Effector memory CD8-positive, alpha-beta T cell (primary cell): ENCODE results near the gene SMARCA2.
A peak's percentile ranks its signal among the peaks of the same experiment; 100 is the strongest.
"Not testable (repeated sequence)": the region's sequence is repeated elsewhere in the genome, so short reads cannot be mapped to it uniquely, and the experiment has no call there.

ENCODE experiments used
- ATAC-seq: fragments of 150-1000 bp; cut with Tn5 transposase; replicated peaks from 2 replicates; pipeline ENCODE4 v1.10.0; 2021; ENCODE audit warnings: mild to moderate bottlenecking, moderate library complexity
- DNase-seq, 3 experiments: peaks; one replicate each; pipeline ENCODE4 v3.0.0; 2021
- H3K27ac Mint-ChIP-seq, 2 donors: one replicate each; pipeline ENCODE4 v1.8.0; 2022; ENCODE audit warnings: mild to moderate bottlenecking in 2 of 2, mixed read lengths in 2 of 2, moderate library complexity in 2 of 2
- H3K27me3 Mint-ChIP-seq, 2 donors: one replicate each; pipeline ENCODE4 v1.8.0; 2022; ENCODE audit warnings: mixed read lengths in 2 of 2
- H3K36me3 Mint-ChIP-seq: one replicate; pipeline ENCODE4 v1.8.0; 2022; ENCODE audit warnings: mild to moderate bottlenecking, moderate library complexity, mixed read lengths; ENCODE audit not compliant: insufficient read depth
- H3K4me1 Mint-ChIP-seq, 2 donors: one replicate each; pipeline ENCODE4 v1.8.0; 2022; ENCODE audit warnings: low read depth in 2 of 2, mixed read lengths in 2 of 2
- H3K4me3 Mint-ChIP-seq, 2 donors: one replicate each; pipeline ENCODE4 v1.8.0; 2022; ENCODE audit warnings: mild to moderate bottlenecking in 2 of 2, mixed read lengths in 2 of 2, moderate library complexity in 2 of 2
- H3K9me3 Mint-ChIP-seq, 2 donors: one replicate each; pipeline ENCODE4 v1.8.0; 2022; ENCODE audit warnings: mixed read lengths in 2 of 2

Gene SMARCA2

DNA sequence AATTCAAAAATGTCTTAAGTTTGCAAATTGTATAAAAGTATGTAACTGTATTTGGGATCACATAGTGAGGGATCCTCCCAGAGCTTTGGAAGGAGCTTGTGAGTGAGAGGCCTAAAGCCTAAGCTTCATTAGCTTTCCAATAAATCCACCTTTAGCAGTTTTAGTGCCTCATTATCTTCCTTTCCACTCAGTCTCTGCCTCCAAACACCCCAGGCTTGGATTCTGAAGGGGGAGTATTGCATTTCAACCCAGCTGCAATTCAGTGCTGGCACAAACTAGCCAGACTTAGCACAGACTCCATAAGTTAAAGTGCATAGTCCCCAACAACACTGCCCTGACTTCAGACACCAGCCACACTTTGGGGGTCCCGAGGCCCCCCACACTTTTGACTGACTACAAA, 113.5 kb downstream of the SMARCA2 start:
- Mint-ChIP-seq H3K27me3 (no peaks in the 10 kb centered on the region), H3K9me3 (no peaks in the 10 kb centered on the region), H3K27ac (peak overlapping the region; percentile 82 to 91), H3K4me3 (no peak overlapping the region), H3K4me1 (peaks cover 44 to 59% of the 10 kb centered on the region in 2 donors), H3K36me3 (peaks cover 43% of the 10 kb centered on the region)
- DNase-seq (no peak), ATAC-seq (no peak)

DNA sequence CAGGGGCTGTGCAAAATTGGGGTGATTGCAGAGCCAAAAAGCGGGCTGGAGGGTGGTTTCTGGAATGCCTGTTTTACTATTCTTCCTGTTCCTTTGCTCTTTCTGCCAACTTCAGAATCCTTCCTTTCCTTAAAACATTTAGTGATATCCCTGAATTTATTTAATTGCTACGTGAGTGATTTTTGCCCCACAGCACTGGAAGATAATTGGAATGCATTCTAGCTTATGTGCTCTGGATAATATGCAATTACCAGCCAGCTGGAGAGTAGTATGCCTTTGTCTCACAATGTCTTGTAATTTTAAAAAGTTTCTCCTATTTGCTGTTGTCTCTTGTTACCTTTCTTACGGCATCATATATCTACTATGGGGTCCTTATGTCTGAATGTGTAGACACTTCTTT, 115.8 kb downstream of the SMARCA2 start:
- Mint-ChIP-seq H3K4me1 (peaks cover 37 to 43% of the 10 kb centered on the region in 2 donors), H3K4me3 (no peak overlapping the region), H3K9me3 (no peaks in the 10 kb centered on the region), H3K27ac (peak overlapping the region in 1 of 2 donors; percentile 63), H3K27me3 (no peaks in the 10 kb centered on the region), H3K36me3 (peaks cover 40% of the 10 kb centered on the region)
- no peak for DNase-seq
- no peak for ATAC-seq

DNA sequence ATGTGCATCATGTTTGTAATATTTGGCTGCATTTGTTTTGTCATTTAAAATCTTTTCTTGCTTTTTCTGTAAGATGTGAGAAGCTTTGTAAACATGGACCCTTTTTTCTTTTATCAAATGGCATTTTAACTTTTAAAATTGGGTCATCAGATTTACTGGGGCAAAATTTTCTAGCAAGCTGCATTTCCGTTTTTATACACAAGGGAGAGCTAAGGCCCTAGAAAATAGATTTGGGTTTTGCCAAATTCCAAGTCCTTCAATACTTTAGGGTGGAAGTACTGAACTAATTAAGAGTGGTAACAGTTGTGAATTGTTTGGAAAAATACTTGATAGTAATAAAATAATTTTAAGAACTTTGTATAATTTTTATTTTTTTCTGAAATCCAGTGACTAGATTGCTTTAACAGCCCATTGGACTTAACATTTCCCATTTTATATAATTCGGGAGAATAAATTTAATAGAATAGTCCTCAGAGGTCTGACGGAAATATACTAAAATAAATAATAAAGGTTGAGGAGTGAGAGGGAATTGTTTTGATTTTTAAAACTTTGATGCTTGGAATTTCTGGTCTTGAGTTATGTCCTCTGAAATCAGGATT, 117.4 kb downstream of the SMARCA2 start:
- H3K27ac Mint-ChIP-seq = no peak overlapping the region
- H3K27me3 Mint-ChIP-seq = no peaks in the 10 kb centered on the region
- H3K4me1 Mint-ChIP-seq = peaks cover 30 to 38% of the 10 kb centered on the region in 2 donors
- no peaks in the 10 kb centered on the region for H3K9me3 Mint-ChIP-seq
- H3K4me3 Mint-ChIP-seq = no peak overlapping the region
- DNase-seq = no peak
- ATAC-seq = no peak
- H3K36me3 Mint-ChIP-seq = peaks cover 45% of the 10 kb centered on the region

DNA sequence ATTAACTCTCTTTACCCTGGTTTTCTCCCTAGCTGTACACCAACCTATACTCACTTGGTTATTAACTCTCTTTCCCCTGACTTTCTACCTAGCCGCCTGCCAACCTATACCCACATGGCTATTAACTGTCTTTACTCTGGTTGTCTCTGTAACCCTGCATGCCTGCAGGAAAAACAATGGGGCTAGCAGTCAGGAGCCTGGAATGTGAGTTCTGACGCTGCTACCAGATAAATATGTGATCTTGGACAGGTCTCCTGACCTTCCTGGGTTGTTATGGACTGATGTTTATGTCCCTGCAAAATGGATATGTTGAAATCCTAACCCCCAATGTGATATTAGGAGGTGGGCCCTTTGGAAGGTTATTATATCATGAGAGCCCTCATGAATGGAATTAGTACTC, 119.2 kb downstream of the SMARCA2 start:
- Mint-ChIP-seq H3K4me3 (no peak overlapping the region), H3K9me3 (no peaks in the 10 kb centered on the region), H3K27me3 (no peaks in the 10 kb centered on the region), H3K4me1 (peaks cover 29 to 44% of the 10 kb centered on the region in 2 donors), H3K36me3 (peaks cover 36% of the 10 kb centered on the region), H3K27ac (no peak overlapping the region)
- DNase-seq = no peak
- ATAC-seq = no peak

DNA sequence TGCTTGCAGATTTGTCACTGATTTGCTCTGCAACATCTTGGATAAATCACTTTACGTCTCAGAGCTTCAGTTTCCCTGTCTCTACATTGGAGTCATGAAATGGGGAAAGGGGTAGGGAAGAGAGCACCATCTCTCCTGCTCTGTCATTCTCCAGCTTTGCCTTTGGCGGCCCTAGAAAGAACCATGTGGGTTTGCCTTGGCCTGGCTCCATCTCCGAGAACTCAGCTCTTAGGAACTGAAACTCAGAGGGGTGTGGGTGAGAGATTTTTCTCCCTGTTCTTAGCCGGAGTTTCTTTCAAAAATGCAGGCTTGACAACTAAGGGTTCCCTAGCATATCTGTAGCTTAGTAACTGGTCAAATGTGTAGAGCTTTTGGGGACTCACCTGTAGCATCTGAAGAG, 123.5 kb downstream of the SMARCA2 start:
- peaks cover 30 to 56% of the 10 kb centered on the region in 2 donors for H3K4me1 Mint-ChIP-seq
- DNase-seq (no peak), ATAC-seq (no peak)
- H3K27ac Mint-ChIP-seq = peak overlapping the region; percentile 28 to 53
- no peak overlapping the region for H3K4me3 Mint-ChIP-seq
- no peaks in the 10 kb centered on the region for H3K9me3 Mint-ChIP-seq
- no peaks in the 10 kb centered on the region for H3K27me3 Mint-ChIP-seq
- peaks cover 33% of the 10 kb centered on the region for H3K36me3 Mint-ChIP-seq

DNA sequence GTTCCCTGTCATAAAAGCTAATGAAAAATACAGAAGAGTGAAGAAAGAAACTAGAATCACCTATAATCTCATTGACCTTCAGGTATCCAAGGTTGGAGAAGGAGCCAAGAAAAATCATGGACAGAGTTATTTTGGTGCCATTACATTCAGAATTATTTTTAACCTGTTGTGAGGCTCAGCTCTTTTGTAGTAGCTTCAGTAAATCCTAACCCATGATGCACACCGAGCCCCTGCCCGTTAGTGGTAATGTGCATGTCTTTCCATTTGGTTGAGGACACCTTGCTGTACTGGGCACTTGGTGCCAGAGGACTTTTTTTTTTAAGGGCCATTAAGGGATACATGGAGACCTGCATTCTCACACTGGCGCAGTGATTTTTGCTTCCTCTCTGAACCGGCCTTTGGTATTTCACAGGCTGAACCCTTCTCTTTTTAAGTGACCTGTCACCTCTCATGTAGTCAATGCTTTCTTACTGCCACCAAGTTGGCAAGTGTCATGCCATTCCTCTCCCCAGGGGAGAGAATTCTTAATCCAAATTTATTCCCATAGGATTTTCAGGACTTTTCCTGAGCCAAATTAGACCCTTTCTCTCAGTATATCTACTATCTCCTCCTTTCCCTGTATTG, 125.6 kb downstream of the SMARCA2 start:
- ATAC-seq = no peak
- H3K36me3 Mint-ChIP-seq = peaks cover 24% of the 10 kb centered on the region
- DNase-seq = no peak
- H3K4me3 Mint-ChIP-seq = no peak overlapping the region
- peak overlapping the region in 1 of 2 donors; percentile 64 for H3K27ac Mint-ChIP-seq
- no peaks in the 10 kb centered on the region for H3K9me3 Mint-ChIP-seq
- peaks cover 40 to 68% of the 10 kb centered on the region in 2 donors for H3K4me1 Mint-ChIP-seq
- H3K27me3 Mint-ChIP-seq = no peaks in the 10 kb centered on the region

DNA sequence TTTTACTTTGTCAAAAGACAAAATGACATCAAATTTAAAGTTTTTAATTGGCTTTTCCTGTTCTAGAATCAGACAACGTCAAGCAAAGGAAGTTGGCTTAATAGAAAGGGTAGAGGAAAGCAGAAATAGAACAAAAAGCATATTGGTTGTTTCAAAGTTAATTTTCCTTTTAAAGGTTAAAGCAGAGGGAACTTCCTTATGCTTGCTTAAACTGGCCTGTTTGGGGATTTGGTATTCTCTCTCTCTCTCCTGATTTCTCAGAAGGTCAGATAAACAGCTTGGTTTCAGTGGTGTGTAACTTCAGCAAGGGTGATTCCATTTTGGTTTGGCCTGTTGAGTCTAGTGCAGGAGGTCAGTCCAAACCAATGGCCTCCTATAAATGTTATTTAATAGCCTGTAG, 127.1 kb downstream of the SMARCA2 start:
- DNase-seq (no peak), ATAC-seq (no peak)
- no peaks in the 10 kb centered on the region for H3K27me3 Mint-ChIP-seq
- H3K4me3 Mint-ChIP-seq = no peak overlapping the region
- peaks cover 17% of the 10 kb centered on the region for H3K36me3 Mint-ChIP-seq
- no peaks in the 10 kb centered on the region for H3K9me3 Mint-ChIP-seq
- H3K27ac Mint-ChIP-seq = peak overlapping the region in 1 of 2 donors; percentile 49
- peaks cover 49 to 79% of the 10 kb centered on the region in 2 donors for H3K4me1 Mint-ChIP-seq

DNA sequence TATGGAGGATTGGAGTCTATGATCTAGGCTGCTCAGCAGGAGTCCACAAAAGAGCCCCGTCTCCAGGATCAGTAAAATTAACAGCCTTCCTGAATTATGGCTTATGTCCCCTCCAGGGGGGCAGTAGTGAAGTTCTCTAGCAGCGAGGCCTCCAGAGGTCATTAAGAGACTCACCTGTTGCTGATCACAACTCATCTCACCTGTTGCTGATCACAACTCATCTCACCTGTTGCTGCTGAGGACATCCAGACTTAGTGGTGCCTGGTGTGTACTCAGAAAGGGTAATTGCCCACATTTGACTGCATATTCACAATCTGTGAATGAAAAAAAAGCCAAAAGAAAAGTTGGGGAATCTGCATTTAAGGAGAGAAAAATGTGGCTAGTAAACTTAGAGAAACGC, 129.5 kb downstream of the SMARCA2 start:
- peaks cover 44 to 65% of the 10 kb centered on the region in 2 donors for H3K4me1 Mint-ChIP-seq
- no peaks in the 10 kb centered on the region for H3K27me3 Mint-ChIP-seq
- peak overlapping the region; percentile 76 to 90 for H3K27ac Mint-ChIP-seq
- peaks cover 13% of the 10 kb centered on the region for H3K36me3 Mint-ChIP-seq
- DNase-seq (no peak), ATAC-seq (no peak)
- no peak overlapping the region for H3K4me3 Mint-ChIP-seq
- no peaks in the 10 kb centered on the region for H3K9me3 Mint-ChIP-seq

DNA sequence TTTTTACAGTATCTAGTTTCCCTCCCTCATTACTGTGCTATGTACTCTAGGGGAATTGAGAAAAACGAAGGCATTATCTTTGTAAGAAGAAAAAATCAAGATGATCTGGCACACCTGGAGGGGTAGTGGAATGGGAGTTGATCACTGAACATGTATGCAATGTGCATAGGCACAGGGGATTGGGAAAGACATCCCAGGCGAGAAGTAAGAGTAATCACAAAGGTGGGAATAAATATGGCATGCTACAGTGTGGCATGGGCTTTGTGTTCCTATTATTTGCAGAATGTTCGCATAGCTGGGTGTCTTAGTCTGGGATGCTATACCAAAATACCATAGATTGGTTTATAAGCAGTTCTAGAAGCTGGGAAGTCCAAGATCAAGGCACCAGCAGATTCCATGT, 130.6 kb downstream of the SMARCA2 start:
- Mint-ChIP-seq H3K36me3 (peaks cover 18% of the 10 kb centered on the region), H3K4me1 (peaks cover 48 to 65% of the 10 kb centered on the region in 2 donors), H3K4me3 (no peak overlapping the region), H3K27ac (peak overlapping the region; percentile 76 to 90), H3K9me3 (no peaks in the 10 kb centered on the region), H3K27me3 (no peaks in the 10 kb centered on the region)
- ATAC-seq (no peak), DNase-seq (no peak)

DNA sequence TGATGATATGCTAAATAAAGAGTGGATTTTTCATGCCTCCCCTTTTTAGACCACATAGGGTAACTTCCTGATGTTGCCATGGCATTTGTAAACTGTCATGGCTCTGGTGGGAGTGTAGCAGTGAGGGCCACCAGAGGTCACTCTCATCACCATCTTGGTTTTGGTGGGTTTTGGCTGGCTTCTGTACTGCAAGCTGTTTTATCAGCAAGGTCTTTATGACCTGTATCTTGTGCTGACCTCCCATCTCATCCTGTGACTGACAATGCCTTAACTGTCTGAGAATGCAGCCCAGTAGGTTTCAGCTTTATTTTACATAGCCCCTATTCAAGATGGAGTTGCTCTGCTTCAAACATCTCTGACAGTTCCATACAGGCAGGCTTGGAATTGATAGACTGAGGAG, 131.6 kb downstream of the SMARCA2 start:
- Mint-ChIP-seq H3K36me3 (peaks cover 15% of the 10 kb centered on the region), H3K4me1 (peaks cover 52 to 64% of the 10 kb centered on the region in 2 donors), H3K27ac (peak overlapping the region; percentile 76 to 90)
- H3K4me3 Mint-ChIP-seq, ATAC-seq, H3K9me3 Mint-ChIP-seq, DNase-seq, H3K27me3 Mint-ChIP-seq: not testable (repeated sequence)

DNA sequence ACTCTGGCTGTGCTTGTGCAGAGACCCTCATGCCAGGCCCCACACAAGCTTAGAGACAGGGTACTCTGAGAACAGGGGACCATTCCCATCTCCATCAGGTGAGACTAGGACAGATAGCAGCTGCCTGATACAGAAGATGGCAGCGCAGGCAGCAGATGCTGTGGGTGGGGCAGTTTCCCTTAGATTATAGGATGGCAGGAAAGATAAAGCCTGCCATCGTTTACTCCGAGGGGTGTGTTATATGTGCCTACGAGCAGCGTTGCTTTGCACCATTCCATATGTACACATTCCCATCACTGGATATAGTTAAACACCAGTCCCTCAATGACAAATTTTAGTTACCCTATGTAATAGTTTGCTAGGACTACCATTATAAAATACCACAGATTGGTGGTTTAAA, 135.2 kb downstream of the SMARCA2 start:
- no peak overlapping the region for H3K4me3 Mint-ChIP-seq
- no peaks in the 10 kb centered on the region for H3K9me3 Mint-ChIP-seq
- H3K27ac Mint-ChIP-seq = peak overlapping the region; percentile 20 to 55
- H3K27me3 Mint-ChIP-seq = no peaks in the 10 kb centered on the region
- ATAC-seq (no peak), DNase-seq (no peak)
- H3K36me3 Mint-ChIP-seq = peaks cover 10% of the 10 kb centered on the region
- H3K4me1 Mint-ChIP-seq = peaks cover 37 to 56% of the 10 kb centered on the region in 2 donors

DNA sequence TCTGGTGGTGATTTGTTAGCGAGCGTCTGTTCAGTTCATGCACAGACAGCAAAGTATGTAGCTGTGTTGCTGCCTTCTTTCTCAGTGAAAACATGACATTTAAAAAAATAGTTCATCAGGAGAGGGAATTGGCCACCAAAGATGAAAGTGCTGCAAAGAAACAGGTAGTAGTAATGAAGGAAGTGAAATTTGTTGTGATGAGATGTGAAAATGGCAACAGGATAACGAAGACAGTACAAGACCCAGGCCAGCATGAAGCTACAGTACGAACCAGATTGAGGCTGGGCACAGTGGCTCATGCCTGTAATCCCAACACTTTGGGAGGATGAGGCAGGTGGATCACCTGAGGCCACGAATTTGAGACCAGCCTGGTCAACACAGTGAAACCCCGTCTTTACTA, 136.0 kb downstream of the SMARCA2 start:
- H3K36me3 Mint-ChIP-seq = peaks cover 10% of the 10 kb centered on the region
- H3K27ac Mint-ChIP-seq = peak overlapping the region; percentile 42 to 62
- no peak for DNase-seq
- no peaks in the 10 kb centered on the region for H3K27me3 Mint-ChIP-seq
- H3K4me3 Mint-ChIP-seq = no peak overlapping the region
- no peak for ATAC-seq
- H3K4me1 Mint-ChIP-seq = peaks cover 36 to 56% of the 10 kb centered on the region in 2 donors
- H3K9me3 Mint-ChIP-seq = no peaks in the 10 kb centered on the region

DNA sequence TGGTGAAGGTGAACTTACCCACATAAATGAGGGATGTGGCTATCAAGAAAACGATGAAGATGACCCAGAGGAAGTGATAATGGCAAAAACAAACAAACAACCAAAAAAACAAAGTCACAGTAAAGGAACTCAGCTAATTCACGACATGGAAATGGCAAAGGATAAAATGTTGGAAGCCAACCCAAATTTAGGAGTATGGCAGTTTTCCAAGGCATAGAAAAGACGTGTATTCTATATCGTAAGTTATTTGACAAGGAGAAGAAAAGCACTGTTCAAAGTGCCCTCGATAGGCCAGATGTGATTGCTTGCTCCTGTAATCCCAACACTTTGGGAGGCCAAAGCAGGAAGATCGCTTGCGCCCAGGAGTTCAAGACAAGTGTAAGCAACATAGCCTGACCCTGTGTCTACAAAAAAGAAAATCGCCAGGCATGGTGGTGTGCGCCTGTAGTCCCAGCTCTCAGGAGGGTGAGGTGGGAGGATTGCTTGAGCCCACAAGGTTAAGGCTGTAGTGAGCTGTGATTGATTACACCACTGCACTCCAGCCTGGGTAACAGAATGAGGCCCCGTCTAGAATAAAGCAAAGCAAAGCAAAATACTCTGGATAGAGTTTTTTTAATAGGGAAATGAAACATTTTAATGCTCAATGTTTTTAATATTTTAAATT, 138.0 kb downstream of the SMARCA2 start:
- H3K9me3 Mint-ChIP-seq = no peaks in the 10 kb centered on the region
- DNase-seq (no peak), ATAC-seq (no peak)
- peaks cover 15% of the 10 kb centered on the region for H3K36me3 Mint-ChIP-seq
- H3K4me1 Mint-ChIP-seq = peaks cover 39 to 59% of the 10 kb centered on the region in 2 donors
- H3K27ac Mint-ChIP-seq = peak overlapping the region; percentile 2 to 33
- H3K27me3 Mint-ChIP-seq = no peaks in the 10 kb centered on the region
- no peak overlapping the region for H3K4me3 Mint-ChIP-seq
